Stimulated activated CD8-positive, alpha-beta memory T cell treated with anti-CD3 and anti-CD28 coated beads, Interleukin-2, amount 100 ng/mL, for 48 hours (primary cell): ENCODE measurements around the gene SPX.
A peak's percentile ranks its signal among the peaks of the same experiment; 100 is the strongest.

Experiments
- DNase-seq, 2 donors: peaks; one replicate each; pipeline ENCODE4 v3.0.0-alpha.2; 2020; ENCODE audit warnings: low read depth in 2 of 2

Gene SPX, protein sequence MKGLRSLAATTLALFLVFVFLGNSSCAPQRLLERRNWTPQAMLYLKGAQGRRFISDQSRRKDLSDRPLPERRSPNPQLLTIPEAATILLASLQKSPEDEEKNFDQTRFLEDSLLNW

DNA sequence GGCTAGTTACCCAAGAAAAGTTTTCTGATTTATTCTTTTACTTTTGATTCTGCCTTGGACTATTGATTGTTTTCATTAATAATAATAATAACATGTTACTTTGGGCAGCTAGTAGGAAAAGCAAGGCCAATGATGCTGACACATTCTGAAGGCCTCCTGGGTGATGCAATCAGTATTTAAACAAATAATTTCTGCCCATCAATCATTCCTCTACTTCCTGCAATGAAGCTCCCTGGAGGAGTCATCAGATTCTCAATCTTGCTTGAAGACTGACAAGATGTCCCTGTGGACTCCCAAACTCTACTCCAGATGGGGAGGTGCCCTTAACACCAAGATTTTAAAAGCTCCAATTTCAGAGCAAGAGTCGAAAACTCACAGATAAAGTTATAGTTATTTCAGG, at the start of gene SPX:
TSS of gene SPX (plus strand) at position 244 of the 400 bp plus-strand sequence. CDS start 177 bp downstream, outside the sequence.
- no peak for DNase-seq

DNA sequence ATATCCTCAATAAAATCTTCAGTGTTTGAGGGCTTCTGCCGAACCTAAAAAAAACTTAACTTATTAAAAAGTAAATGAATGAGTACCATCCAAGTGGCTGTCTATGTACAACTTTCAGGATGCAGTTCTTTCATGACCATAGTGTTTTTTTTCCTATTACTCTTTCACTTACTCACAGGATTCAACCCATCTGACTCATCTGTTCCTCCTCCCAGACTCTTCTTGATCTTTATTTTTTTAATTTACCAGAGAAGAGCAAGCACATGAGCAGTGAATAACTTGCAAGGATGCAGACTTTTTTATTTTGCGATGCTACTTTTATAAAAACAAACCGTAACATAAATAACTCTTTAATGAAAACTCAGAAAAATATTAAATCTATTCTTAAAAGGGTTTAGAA, 49.1 kb upstream of the SPX start:
- DNase-seq: no peak

DNA sequence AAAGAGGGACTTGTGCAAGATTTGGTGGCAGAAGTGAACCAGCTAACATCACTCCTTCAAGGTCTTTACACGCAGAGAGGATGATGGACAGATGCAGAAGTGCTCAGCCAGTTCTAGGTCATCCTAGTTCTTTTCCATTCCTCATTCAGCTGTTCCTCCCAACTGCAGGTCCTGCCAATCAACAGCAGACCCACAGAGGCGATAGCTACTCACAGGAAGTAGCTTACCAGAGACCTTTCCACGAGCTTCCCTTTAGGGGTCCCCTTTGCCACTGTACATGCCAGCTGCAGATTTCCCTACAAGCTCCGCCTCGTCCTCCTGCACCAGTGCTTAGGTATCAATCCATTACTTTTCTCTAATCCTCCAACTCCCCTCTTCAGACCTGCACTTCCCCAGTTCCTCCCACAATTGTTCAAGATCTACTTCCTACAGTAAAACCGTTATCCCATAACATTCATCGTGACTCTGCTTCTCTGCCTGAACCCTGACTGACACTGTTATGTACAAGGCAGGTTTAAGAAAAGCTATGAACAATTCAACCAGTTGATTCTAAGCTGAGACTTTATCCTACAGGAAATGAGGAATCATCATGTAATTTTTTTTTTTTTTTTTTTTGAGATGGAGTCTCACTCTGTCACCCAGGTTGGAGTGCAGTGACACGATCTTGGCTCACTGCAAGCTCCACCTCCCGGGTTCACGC, 47.2 kb upstream of the SPX start:
- no peak for DNase-seq

DNA sequence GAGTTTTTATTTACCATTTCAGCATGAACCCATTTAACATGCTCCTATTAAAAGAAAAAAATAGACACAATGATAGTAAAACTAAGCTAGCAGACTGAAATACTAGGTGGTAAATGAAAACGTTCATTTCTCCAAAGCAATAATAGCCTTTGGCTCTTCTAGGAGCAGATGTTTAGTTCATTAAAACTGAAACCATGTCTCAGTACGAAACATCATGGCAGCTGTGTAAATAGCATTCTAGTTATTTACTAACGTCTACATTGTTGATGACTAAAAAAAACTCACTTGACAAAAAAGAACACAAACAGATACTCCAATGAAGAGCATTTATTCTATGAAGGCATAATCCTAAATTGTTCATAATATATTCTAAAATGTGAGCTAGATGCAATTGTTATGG, 42.6 kb upstream of the SPX start:
- DNase-seq: no peak

DNA sequence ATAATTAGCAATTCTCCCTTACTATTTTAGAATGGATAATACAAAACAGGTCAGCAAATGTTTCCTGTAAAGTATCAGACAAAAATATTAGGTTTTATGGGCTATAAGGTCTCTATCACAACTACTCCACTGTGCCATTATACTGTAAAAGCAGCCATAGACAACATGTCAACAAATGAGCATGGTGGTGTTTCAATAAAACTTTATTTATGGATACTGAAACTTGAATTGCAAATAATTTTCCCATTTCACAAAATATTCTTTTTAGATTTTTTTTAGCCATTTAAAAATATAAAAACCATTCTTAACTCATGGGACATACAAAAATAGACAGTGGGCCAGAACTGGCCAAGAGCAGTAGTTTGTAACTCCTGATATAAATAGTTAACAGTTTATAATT, 40.1 kb upstream of the SPX start:
- DNase-seq: no peak

DNA sequence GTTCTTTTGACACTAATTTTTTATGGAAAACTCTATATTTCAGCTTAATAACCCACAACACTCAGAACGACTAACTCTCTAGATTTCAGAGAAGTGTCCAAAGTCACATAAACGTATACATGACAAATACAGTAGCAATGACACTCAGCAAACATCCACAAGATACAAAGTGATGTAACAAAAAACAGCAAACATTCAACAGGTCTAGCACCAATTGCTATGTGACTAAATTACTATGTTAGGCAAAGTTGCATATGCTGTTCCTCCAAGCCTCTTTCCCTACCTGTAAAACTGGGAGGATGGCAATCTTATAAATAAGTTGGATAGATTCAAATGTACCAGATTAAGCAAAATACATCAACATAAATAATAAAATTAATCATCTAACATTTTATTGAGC, 26.3 kb upstream of the SPX start:
- DNase-seq: no peak

DNA sequence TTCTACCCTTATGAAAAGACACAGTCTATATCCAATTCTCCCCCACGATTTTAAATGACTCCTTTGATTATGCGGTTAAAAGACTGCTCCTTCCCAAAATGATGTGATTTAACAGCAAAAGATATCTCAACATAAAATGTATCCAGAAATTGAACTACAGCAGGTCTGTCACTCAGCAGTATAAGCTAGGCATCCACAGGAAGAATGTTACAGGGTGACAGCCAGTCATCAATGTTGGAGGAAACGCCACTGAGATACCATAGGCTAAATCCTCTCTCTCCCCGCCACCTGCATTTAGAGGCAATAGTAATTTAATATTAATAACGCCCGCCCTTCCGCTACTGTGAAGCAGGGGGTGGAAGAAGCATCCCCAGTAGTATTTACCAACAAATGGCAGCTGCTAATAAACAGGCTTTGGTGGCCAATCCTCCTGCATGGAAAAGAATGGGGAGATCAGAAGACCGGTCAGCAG, 25.3 kb upstream of the SPX start:
- DNase-seq: no peak

DNA sequence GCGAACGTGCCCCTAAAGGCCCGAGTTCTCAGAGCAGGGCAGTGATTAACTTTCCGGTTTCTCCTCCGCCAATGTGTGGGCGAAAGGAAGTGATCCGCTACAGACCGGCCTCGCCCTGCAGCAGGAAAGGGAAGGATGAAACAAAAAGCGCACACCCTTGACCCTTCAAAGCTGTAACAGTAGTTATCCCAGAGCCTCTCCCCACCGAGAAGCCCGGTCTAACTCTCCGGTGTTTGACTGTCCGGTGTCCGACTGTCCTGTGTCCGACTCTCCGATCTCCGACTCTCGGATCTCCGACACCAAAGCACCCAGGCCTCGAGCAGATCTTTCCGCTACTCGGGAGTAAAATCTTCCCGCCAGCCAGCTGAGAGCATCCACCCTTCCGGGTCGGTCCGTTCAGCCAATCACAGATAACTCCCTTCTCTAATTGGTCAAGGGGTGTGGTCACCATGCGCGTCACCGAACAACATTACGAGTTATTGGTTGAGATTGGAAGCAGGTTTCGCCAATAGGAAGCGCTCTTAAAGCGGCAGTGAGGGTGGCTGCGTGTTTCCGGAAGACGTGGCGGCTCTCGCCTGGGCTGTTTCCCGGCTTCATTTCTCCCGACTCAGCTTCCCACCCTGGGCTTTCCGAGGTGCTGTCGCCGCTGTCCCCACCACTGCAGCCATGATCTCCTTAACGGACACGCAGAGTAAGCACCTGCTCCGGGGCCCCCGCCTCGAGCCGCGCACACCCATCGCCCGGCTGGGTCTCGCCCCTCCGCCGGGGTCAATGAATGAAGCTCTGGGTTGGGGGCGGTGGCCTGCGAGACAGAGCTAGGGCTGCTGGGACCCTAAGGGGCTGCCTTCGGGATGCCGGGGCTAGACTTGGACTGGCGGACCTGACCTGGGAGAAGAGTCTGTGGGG, 24.6 kb upstream of the SPX start, which contains the start of the genes GOLT1B and RECQL:
TSS of gene GOLT1B (plus strand) at position 532 of the 906 bp plus-strand sequence. CDS start at position 667, 135 bp downstream.
TSS of gene RECQL (minus strand) at position 378 of the 906 bp plus-strand sequence. CDS start 2,065 bp downstream, outside the sequence.
- peak; percentile 67 to 79 for DNase-seq

DNA sequence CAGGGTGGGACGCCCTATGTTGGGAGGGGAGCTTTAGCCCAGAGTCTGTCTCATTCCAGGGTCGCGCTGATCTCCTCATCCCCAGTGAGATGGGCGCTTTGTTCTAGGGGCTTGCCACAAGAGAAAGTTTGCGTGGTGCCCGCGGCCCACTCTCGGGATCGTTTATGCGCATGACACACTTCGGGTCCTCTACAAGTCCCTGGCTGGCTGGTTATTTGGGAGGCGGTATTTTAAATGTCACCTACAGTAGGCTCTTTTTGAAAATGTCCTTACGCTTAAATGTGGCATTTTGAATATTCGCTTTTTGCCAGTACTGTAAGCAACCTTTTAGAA, 24.0 kb upstream of the SPX start:
- peak; percentile 13 to 20 for DNase-seq

DNA sequence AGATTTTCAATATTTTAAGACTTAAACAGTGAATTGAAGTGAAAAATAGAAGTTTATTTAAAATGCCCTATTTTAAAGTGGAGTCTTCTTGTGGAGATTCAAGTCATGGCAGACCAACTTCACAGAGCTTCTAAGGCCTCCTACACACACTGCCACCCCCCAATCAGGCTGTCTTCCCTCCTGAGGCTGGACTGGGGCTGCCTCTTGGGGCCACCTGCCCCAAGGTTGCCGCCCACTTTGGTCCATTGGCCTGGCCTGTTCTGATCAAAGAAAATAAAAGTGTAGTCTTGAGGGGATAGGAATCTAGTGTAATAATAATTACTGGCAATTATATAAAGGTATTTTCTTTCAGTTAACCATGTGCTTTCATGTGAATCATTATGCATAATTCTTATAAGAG, 23.2 kb upstream of the SPX start:
- DNase-seq: no peak

DNA sequence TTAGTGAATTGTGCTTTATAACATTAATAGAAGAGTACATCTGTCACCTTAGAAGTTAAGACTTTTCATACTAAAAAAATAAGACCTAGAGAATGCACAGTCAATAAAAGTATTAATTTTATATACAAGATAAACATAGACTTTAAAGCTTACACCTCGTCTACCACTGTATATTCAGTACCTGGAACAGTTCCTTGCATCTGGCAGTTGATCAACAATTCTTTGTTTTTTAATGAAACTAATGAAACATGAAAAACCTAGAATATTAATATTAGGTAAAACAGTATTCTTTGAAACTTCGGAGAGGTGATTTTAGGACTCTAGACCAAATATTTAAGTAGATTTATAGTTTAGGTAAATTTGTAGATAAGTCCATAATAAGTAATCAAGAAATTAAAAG, 20.2 kb upstream of the SPX start:
- no peak for DNase-seq

DNA sequence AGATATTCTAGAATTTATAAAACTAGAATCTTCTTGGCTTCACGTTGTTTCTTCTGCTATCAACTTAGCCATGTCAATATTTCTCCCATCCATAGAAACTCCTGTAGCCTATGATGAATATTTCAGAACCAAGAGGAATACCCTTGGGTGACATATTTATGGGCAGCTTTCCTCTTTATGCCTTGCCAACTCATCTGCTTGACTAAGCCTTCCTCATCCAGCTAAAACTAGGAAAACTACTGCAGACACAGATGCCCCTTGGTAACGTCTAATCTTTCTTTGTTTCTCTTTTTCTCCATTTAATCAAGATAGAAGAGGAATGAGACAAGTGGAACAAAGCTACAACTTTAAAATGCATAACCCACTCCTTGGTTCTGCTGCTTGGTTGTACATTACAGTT, 18.2 kb upstream of the SPX start:
- no peak for DNase-seq

DNA sequence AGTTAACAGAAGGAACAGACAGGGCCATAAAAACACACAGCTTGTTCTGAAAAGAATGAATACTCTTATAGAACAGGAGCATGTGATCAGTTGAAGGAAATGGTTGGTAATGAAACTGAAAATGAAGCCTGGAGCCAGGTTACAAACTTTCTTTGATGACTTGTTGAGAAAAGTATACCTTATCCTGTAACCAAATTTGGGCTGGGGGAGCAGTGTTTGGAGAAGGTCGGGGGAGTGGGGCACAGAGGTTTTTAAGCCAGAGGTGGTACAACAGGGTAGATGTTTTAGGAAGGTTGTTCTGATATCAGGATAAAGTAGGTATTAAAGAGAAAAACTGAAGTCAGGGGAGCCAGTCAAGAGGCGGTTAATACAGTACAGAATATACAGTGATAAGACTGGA, 16.3 kb upstream of the SPX start:
- DNase-seq: no peak

DNA sequence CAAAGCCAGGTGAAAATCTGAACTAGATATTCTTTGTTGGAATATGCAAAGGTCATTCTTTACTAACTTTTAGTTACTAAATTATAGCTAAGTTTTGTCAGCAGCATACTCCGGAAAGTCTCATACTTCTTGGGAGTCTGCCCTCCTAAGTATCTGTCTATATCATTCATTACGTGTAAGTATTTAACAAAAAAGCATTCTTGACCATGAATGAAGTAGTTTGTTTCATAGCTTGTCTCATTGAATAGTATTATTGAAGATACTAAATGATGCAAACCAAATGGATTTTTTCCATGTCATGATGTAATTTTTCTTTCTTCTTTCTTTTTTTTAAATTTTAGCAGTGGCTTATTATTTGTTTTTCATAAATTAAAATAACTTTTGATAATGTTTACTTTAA, 9.8 kb upstream of the SPX start:
- DNase-seq: no peak

DNA sequence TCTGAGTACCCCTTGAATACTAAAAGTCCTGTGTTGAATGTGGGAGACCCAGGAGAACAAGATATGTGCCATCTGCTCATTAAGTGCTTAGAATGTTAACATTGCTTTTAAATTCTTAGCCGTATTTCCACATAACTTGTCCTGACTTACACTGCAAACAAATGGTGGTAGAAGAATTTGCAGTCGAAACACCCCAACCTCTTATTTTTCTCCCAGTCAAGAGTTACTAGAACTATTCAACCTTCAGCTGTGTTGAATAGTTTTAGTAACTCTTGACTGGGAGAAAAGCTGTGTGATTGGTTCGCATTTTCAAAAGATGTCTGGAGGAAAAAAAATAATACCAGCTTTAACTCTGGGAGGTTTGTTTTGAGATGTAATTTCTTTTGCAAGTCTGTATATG, 7.6 kb upstream of the SPX start:
- DNase-seq: no peak

DNA sequence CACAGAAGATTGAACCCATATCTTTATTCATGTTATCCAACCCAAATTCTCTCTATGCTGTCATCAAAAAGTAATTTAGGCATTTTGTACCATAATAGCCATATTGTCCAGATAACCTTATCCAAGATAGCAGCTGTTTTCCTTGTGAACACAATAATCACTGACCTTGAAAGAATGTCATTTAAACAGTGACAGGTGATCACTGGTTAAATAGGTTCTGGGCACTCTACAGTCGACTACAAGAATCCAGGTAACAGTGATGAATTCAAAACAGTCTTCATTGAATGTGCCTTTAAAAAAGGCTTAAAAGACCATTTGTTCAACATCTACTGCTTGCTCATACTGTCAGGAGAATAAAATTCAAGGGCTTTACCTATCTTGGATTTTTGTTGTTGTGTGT, 4.6 kb upstream of the SPX start:
- no peak for DNase-seq

DNA sequence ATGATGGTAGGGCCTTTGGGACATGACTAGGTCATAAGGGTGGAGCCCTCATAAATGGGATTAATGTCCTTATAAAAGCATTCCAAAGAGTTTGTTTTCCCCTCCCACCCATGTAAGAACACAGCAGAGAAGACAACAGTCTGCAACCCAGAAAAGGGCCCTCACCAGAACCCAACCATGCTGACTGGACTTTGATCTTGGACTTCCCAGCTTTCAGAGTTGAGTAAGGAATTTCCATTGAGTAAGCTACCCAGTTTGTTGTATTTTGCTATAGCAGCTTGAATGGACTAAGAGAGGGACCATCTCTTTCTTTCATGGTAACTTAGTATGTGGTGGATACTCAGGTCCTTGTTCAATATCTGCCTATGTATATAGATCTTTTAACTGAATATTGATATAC, 2.9 kb upstream of the SPX start:
- no peak for DNase-seq

DNA sequence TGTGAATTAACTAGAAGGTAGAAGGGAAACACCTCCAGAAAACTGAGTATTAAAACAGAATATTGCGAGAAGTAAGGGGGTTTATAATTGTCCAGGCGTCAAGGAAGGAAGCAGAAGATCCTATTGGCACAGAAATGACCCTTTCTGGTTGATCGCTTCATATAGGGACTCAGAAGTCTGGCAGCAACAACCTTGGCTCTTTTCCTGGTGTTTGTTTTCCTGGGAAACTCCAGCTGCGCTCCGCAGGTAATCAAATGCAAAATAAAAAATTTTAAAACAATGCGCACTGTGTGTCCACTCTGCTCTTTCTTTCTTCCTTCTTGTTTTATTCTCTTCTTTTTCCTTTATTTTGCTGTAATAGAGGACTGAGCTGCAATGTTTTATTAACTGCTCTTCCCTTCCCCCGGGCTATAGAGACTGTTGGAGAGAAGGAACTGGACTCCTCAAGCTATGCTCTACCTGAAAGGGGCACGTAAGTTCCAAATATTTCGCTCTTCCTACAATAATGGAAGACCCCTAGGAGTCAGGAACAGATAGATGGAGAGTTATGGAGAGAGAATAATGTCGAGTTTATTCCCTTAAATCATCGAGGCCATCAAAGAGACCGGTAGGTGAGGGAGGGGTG, 737 bp downstream of the SPX start:
- no peak for DNase-seq

DNA sequence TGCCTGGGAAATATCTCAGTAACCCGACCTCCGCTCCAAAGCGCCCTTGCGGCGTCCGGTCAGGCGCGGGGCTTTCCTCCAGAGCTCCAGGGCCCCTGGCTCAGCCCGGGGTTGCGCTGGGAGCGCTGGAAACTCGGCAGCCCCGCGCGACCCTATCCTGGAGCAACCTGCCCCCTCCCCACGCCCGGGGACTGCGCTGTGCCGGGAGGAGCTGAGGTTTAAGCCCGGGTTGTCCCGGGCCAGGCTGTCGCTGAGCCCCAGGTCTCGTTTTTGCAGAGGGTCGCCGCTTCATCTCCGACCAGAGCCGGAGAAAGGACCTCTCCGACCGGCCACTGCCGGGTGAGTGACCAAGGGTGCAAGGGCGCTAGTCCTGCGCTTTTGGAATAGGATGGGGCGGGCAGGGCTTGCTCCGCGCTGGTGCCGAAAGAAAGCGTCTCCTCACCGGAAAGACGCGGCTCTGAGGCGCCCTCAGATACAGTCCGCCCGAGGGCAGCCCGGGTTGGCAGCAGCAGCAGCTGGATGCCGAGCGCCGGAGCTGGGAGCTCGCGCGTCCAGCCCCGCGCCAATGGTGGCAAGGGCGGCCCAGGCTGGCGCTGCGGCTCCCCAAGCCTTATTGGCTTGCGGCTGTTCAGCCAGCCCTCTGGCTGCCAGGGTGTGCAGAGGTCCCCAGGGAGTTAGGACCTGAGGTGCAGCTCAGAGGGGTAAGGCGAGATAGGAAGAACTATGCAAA, 1.5 kb downstream of the SPX start:
- DNase-seq: peak; percentile 39 to 54

DNA sequence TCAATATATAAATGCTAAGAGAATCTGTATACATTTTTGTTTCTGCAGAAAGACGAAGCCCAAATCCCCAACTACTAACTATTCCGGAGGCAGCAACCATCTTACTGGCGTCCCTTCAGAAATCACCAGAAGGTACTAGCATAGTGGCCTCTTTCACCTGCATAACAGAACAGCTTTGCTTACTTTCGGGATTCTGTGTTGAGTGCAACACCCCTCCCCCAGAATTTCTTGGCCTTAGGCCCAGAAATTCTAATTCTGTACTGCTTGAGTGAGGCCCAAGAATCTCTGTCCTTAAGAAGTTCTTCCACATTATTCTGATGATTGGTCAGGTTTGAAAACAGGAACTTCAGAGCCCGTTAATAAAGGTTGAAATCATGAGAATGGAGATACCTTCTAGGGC, 2.9 kb downstream of the SPX start:
- DNase-seq: no peak

DNA sequence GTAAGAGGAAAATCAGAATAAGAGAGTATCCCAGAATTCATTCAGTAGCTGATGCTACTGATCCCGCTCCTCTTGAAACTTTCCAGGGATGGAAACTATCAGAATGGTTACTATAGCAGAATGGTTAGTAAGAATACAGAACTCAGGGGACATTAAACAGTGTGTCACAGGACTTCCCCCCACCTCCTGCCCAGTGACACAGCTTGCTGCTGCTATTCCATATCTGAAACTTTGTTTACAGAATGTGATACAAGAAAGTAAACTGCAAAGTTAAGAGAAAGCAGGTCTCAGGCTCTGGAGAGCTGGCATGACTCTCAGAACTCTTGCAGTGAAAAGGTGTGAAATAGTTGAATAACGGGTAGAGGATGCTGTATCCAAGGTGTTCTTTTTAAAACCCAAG, 3.4 kb downstream of the SPX start:
- no peak for DNase-seq
